Liver (tissue), 3 donors: ENCODE results near the gene GRAMD1A.

Experiments used
- EGR1 ChIP-seq, 2 donors: IDR thresholded peaks; 2 replicates each; pipeline ENCODE4 v1.6.1; 2016 to 2018; ENCODE audit warnings: antibody characterized with exemption in 2 of 2, low read depth in 2 of 2
- FOXA1 ChIP-seq: IDR thresholded peaks from 2 replicates; pipeline ENCODE4 v1.6.1; 2016; ENCODE audit warnings: antibody characterized with exemption
- RAD21 ChIP-seq, 2 donors: IDR thresholded peaks; 2 replicates each; pipeline ENCODE4 v1.6.1; 2016; ENCODE audit warnings: antibody characterized with exemption in 2 of 2, mild to moderate bottlenecking in 2 of 2
- SP1 ChIP-seq: IDR thresholded peaks from 2 replicates; pipeline ENCODE4 v1.6.1; 2018; ENCODE audit warnings: antibody characterized with exemption, mild to moderate bottlenecking
- TAF1 ChIP-seq: conservative IDR thresholded peaks from 2 replicates; pipeline ENCODE4 v1.6.1; 2016; ENCODE audit warnings: antibody characterized with exemption, mild to moderate bottlenecking
- TF ChIP-seq, protein P1 (sequence below): IDR thresholded peaks from 2 replicates; pipeline ENCODE4 v1.6.1; 2016; ENCODE audit warnings: antibody characterized with exemption
- TF ChIP-seq, protein P2 (sequence below): fragments of 150-350 bp; IDR thresholded peaks from 2 replicates; pipeline ENCODE4 v1.5.1; 2017; ENCODE audit warnings: improper control_type of control experiment, low read depth, low read length; ENCODE audit not compliant: missing input control
- TF ChIP-seq, protein P3 (sequence below): IDR thresholded peaks from 2 replicates; pipeline ENCODE4 v1.6.1; 2016; ENCODE audit warnings: antibody characterized with exemption
- TF ChIP-seq, protein P4 (sequence below): IDR thresholded peaks from 2 replicates; pipeline ENCODE4 v1.6.1; 2016; ENCODE audit warnings: antibody characterized with exemption, mild to moderate bottlenecking
- TF ChIP-seq, protein P5 (sequence below): IDR thresholded peaks from 2 replicates; pipeline ENCODE4 v1.6.1; 2016; ENCODE audit warnings: antibody characterized with exemption
- donor health status: healthy.
- donor health status: healthy.

GRCh38 chr19:34959021-34959420, 41.1 kb upstream of the GRAMD1A start:
- TF ChIP-seq, protein P1, sequence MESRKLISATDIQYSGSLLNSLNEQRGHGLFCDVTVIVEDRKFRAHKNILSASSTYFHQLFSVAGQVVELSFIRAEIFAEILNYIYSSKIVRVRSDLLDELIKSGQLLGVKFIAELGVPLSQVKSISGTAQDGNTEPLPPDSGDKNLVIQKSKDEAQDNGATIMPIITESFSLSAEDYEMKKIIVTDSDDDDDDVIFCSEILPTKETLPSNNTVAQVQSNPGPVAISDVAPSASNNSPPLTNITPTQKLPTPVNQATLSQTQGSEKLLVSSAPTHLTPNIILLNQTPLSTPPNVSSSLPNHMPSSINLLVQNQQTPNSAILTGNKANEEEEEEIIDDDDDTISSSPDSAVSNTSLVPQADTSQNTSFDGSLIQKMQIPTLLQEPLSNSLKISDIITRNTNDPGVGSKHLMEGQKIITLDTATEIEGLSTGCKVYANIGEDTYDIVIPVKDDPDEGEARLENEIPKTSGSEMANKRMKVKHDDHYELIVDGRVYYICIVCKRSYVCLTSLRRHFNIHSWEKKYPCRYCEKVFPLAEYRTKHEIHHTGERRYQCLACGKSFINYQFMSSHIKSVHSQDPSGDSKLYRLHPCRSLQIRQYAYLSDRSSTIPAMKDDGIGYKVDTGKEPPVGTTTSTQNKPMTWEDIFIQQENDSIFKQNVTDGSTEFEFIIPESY = no peak
- TF ChIP-seq SP1 (no peak), EGR1 (IDR thresholded peaks at IDR 0.05; ENCODE audit: low read depth in 2 of 2) (no peak), RAD21 (IDR thresholded peaks at IDR 0.05) (no peak), TAF1 (no peak), FOXA1 (no peak)
- TF ChIP-seq, protein P2, sequence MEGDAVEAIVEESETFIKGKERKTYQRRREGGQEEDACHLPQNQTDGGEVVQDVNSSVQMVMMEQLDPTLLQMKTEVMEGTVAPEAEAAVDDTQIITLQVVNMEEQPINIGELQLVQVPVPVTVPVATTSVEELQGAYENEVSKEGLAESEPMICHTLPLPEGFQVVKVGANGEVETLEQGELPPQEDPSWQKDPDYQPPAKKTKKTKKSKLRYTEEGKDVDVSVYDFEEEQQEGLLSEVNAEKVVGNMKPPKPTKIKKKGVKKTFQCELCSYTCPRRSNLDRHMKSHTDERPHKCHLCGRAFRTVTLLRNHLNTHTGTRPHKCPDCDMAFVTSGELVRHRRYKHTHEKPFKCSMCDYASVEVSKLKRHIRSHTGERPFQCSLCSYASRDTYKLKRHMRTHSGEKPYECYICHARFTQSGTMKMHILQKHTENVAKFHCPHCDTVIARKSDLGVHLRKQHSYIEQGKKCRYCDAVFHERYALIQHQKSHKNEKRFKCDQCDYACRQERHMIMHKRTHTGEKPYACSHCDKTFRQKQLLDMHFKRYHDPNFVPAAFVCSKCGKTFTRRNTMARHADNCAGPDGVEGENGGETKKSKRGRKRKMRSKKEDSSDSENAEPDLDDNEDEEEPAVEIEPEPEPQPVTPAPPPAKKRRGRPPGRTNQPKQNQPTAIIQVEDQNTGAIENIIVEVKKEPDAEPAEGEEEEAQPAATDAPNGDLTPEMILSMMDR = no peak
- TF ChIP-seq, protein P3, sequence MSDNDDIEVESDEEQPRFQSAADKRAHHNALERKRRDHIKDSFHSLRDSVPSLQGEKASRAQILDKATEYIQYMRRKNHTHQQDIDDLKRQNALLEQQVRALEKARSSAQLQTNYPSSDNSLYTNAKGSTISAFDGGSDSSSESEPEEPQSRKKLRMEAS = no peak
- TF ChIP-seq, protein P4, sequence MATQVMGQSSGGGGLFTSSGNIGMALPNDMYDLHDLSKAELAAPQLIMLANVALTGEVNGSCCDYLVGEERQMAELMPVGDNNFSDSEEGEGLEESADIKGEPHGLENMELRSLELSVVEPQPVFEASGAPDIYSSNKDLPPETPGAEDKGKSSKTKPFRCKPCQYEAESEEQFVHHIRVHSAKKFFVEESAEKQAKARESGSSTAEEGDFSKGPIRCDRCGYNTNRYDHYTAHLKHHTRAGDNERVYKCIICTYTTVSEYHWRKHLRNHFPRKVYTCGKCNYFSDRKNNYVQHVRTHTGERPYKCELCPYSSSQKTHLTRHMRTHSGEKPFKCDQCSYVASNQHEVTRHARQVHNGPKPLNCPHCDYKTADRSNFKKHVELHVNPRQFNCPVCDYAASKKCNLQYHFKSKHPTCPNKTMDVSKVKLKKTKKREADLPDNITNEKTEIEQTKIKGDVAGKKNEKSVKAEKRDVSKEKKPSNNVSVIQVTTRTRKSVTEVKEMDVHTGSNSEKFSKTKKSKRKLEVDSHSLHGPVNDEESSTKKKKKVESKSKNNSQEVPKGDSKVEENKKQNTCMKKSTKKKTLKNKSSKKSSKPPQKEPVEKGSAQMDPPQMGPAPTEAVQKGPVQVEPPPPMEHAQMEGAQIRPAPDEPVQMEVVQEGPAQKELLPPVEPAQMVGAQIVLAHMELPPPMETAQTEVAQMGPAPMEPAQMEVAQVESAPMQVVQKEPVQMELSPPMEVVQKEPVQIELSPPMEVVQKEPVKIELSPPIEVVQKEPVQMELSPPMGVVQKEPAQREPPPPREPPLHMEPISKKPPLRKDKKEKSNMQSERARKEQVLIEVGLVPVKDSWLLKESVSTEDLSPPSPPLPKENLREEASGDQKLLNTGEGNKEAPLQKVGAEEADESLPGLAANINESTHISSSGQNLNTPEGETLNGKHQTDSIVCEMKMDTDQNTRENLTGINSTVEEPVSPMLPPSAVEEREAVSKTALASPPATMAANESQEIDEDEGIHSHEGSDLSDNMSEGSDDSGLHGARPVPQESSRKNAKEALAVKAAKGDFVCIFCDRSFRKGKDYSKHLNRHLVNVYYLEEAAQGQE = no peak
- TF ChIP-seq, protein P5, sequence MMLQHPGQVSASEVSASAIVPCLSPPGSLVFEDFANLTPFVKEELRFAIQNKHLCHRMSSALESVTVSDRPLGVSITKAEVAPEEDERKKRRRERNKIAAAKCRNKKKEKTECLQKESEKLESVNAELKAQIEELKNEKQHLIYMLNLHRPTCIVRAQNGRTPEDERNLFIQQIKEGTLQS = no peak
